Measurements from ENCODE around the gene RAX.
"Not testable (repeated sequence)": the region's sequence is repeated elsewhere in the genome, so short reads cannot be mapped to it uniquely, and the experiment has no call there.

The RAX gene

GRCh38 chr18:59263661-59264060, 9.6 kb downstream of the RAX start:
- DNase-seq (ENCODE audit: low read depth) = no peak
- TF ChIP-seq CTCF (IDR thresholded peaks at IDR 0.05; ENCODE audit: low read depth, low read length) = no peak
- TF ChIP-seq MAX (IDR thresholded peaks at IDR 0.05; ENCODE audit: low read depth, low read length) = no peak
- no peak for TF ChIP-seq MYC (IDR thresholded peaks at IDR 0.05; ENCODE audit: low read depth, low read length)
- TF ChIP-seq POLR2A (IDR thresholded peaks at IDR 0.05; ENCODE audit: extremely low read depth, insufficient read length) = no peak
- no peak overlapping the region for H3K4me3 ChIP-seq (ENCODE audit: low read depth, low read length)

- not testable (repeated sequence) for DNase-seq (ENCODE audit: low read depth); H3K4me3 ChIP-seq (ENCODE audit: low read depth, low read length)
Observed at GRCh38 chr18:59262243-59262642, 11.0 kb downstream of the RAX start.

- not testable (repeated sequence) for H3K4me3 ChIP-seq (ENCODE audit: low read depth, low read length); DNase-seq (ENCODE audit: low read depth)
Observed at GRCh38 chr18:59261842-59262241, 11.4 kb downstream of the RAX start.

- not testable (repeated sequence) for H3K4me3 ChIP-seq (ENCODE audit: low read depth, low read length); DNase-seq (ENCODE audit: low read depth)
Observed at GRCh38 chr18:59255491-59255890, 17.8 kb downstream of the RAX start.

- DNase-seq (ENCODE audit: low read depth) = peak; percentile 61
- no peak overlapping the region for H3K4me3 ChIP-seq (ENCODE audit: low read depth, low read length)
- no peak for TF ChIP-seq MAX (IDR thresholded peaks at IDR 0.05; ENCODE audit: low read depth, low read length)
- peak; percentile 67 for TF ChIP-seq CTCF (IDR thresholded peaks at IDR 0.05; ENCODE audit: low read depth, low read length)
- TF ChIP-seq MYC (IDR thresholded peaks at IDR 0.05; ENCODE audit: low read depth, low read length) = no peak
Observed at GRCh38 chr18:59249199-59249774, 24.0 kb downstream of the RAX start.

- no peak for DNase-seq (ENCODE audit: low read depth)
- no peak for TF ChIP-seq CTCF (IDR thresholded peaks at IDR 0.05; ENCODE audit: low read depth, low read length)
- no peak for TF ChIP-seq MYC (IDR thresholded peaks at IDR 0.05; ENCODE audit: low read depth, low read length)
- TF ChIP-seq MAX (IDR thresholded peaks at IDR 0.05; ENCODE audit: low read depth, low read length) = no peak
- no peak for TF ChIP-seq POLR2A (IDR thresholded peaks at IDR 0.05; ENCODE audit: extremely low read depth, insufficient read length)
- H3K4me3 ChIP-seq (ENCODE audit: low read depth, low read length) = no peak overlapping the region
Observed at GRCh38 chr18:59246796-59247195, 26.5 kb downstream of the RAX start.

- H3K4me3 ChIP-seq (ENCODE audit: low read depth, low read length) = no peak overlapping the region
- TF ChIP-seq MYC (IDR thresholded peaks at IDR 0.05; ENCODE audit: low read depth, low read length) (no peak), MAX (IDR thresholded peaks at IDR 0.05; ENCODE audit: low read depth, low read length) (no peak), CTCF (IDR thresholded peaks at IDR 0.05; ENCODE audit: low read depth, low read length) (no peak), POLR2A (IDR thresholded peaks at IDR 0.05; ENCODE audit: extremely low read depth, insufficient read length) (no peak)
- DNase-seq (ENCODE audit: low read depth) = no peak
Observed at GRCh38 chr18:59242906-59243305, 30.3 kb downstream of the RAX start.

GRCh38 chr18:59239642-59240041, 33.6 kb downstream of the RAX start:
- DNase-seq (ENCODE audit: low read depth) = no peak
- no peak for TF ChIP-seq CTCF (IDR thresholded peaks at IDR 0.05; ENCODE audit: low read depth, low read length)
- TF ChIP-seq MYC (IDR thresholded peaks at IDR 0.05; ENCODE audit: low read depth, low read length) = no peak
- no peak for TF ChIP-seq POLR2A (IDR thresholded peaks at IDR 0.05; ENCODE audit: extremely low read depth, insufficient read length)
- TF ChIP-seq MAX (IDR thresholded peaks at IDR 0.05; ENCODE audit: low read depth, low read length) = no peak

More at GRCh38 chr18:59239642-59240041, 33.6 kb downstream of the RAX start:
- no peak overlapping the region for H3K4me3 ChIP-seq (ENCODE audit: low read depth, low read length)

Measured in NB4 (cell line).